Hypothalamus (tissue), 51 donors: Measurements from ENCODE around the gene CYFIP2.

Experiments
- DNase-seq, 51 donors: peaks; one replicate each; lab custom pipeline; 2025; lab: John Stamatoyannopoulos, UW

The CYFIP2 gene

GRCh38 chr5:157312492-157312891 lies 46.6 kb downstream of the CYFIP2 start:
- DNase-seq, result peak in 20 of 51 donors; percentile 2 to 57 (median 20)

- DNase-seq, result no peak
Measured at GRCh38 chr5:157322581-157322980, 56.7 kb downstream of the CYFIP2 start.

- no peak for DNase-seq
Measured at GRCh38 chr5:157323107-157323706, 57.3 kb downstream of the CYFIP2 start.

GRCh38 chr5:157324237-157324636 lies 58.3 kb downstream of the CYFIP2 start:
- no peak for DNase-seq

- DNase-seq, result no peak
Measured at GRCh38 chr5:157326440-157327005, 60.6 kb downstream of the CYFIP2 start.

GRCh38 chr5:157327771-157328170 lies 61.8 kb downstream of the CYFIP2 start:
- no peak for DNase-seq

GRCh38 chr5:157328277-157328912 lies 62.5 kb downstream of the CYFIP2 start:
- peak in 40 of 51 donors; percentile 6 to 74 (median 34) for DNase-seq

GRCh38 chr5:157331807-157332206 lies 65.9 kb downstream of the CYFIP2 start:
- no peak for DNase-seq

GRCh38 chr5:157335534-157336422 lies 69.9 kb downstream of the CYFIP2 start:
- DNase-seq, result no peak

GRCh38 chr5:157336423-157336744 lies 70.5 kb downstream of the CYFIP2 start:
- DNase-seq, result no peak

- DNase-seq, result no peak
Measured at GRCh38 chr5:157339409-157339808, 73.5 kb downstream of the CYFIP2 start.

GRCh38 chr5:157342822-157343402 lies 77.0 kb downstream of the CYFIP2 start:
- peak in 4 of 51 donors; percentile 4 to 17 (median 16) for DNase-seq

GRCh38 chr5:157343842-157344790 lies 78.2 kb downstream of the CYFIP2 start:
- peak in 10 of 51 donors; percentile 3 to 51 (median 14) for DNase-seq

GRCh38 chr5:157345067-157345466 lies 79.1 kb downstream of the CYFIP2 start:
- DNase-seq, result peak in 1 of 51 donors; percentile 66

- peak in 16 of 51 donors; percentile 5 to 66 (median 13) for DNase-seq
Measured at GRCh38 chr5:157345485-157345884, 79.6 kb downstream of the CYFIP2 start.

GRCh38 chr5:157347301-157348048 lies 81.6 kb downstream of the CYFIP2 start:
- DNase-seq, result no peak

GRCh38 chr5:157348049-157348400 lies 82.1 kb downstream of the CYFIP2 start:
- no peak for DNase-seq

GRCh38 chr5:157350939-157351801 lies 85.2 kb downstream of the CYFIP2 start:
- DNase-seq, result peak in 1 of 51 donors; percentile 9
